Measurements from ENCODE around the gene TP53AIP1. TPM values are rescaled to one million over a fixed set of nuclear protein-coding genes. Genes with fewer than 3 reads are reported as not detected.

TP53AIP1 gene
- total RNA-seq, 1 donor from 2014 or later, result not detected

GRCh38 chr11:128929468-128929867, 13.2 kb downstream of the TP53AIP1 start:
- Mint-ChIP-seq H3K27me3 (ENCODE audit: insufficient read depth, low read depth) (peaks cover 33% of the 10 kb centered on the region), H3K9me3 (no peaks in the 10 kb centered on the region), H3K27ac (peak overlapping the region; percentile 78), H3K4me3 (no peak overlapping the region), H3K36me3 (no peaks in the 10 kb centered on the region), H3K4me1 (peaks cover 64% of the 10 kb centered on the region)
- no peak overlapping the region for H3K4me3 ChIP-seq
- H3K79me2 ChIP-seq (ENCODE audit: low read depth), result no peaks in the 10 kb centered on the region
- H3K36me3 ChIP-seq, result no peaks in the 10 kb centered on the region
- no peak overlapping the region for H3K27ac ChIP-seq
- H3F3A ChIP-seq (ENCODE audit: low read depth), result no peaks in the 10 kb centered on the region
- no peaks in the 10 kb centered on the region for H3K9me3 ChIP-seq (ENCODE audit: low read depth)
- H3K4me1 ChIP-seq, result peaks cover 20% of the 10 kb centered on the region
- H4K20me1 ChIP-seq (ENCODE audit: low read depth), result no peaks in the 10 kb centered on the region
- peaks cover 33% of the 10 kb centered on the region for H3K27me3 ChIP-seq
- H3K4me2 ChIP-seq, result no peak overlapping the region
- TF ChIP-seq EZH2 (IDR thresholded peaks at IDR 0.05), result no peak
- TF ChIP-seq EZH2phosphoT487 (IDR thresholded peaks at IDR 0.05), result no peak
- TF ChIP-seq CTCF (IDR thresholded peaks at IDR 0.05), result no peak
- H3K9ac ChIP-seq, result no peak overlapping the region
- no peak for DNase-seq (ENCODE audit: low spot score)
- no peak overlapping the region for H2AFZ ChIP-seq (replicated peaks)

- Histone ChIP-seq H3K4me3 (no peak overlapping the region), H3K79me2 (ENCODE audit: low read depth) (no peaks in the 10 kb centered on the region), H3K36me3 (no peaks in the 10 kb centered on the region), H3K9ac (no peak overlapping the region), H4K20me1 (ENCODE audit: low read depth) (no peaks in the 10 kb centered on the region), H3K27me3 (peaks cover 33% of the 10 kb centered on the region), H3K27ac (no peak overlapping the region), H3K4me1 (peaks cover 20% of the 10 kb centered on the region), H3F3A (ENCODE audit: low read depth) (no peaks in the 10 kb centered on the region), H2AFZ (replicated peaks) (no peak overlapping the region), H3K4me2 (no peak overlapping the region), H3K9me3 (ENCODE audit: low read depth) (no peaks in the 10 kb centered on the region)
- no peaks in the 10 kb centered on the region for H3K9me3 Mint-ChIP-seq
- TF ChIP-seq EZH2 (IDR thresholded peaks at IDR 0.05) (no peak), CTCF (IDR thresholded peaks at IDR 0.05) (no peak), EZH2phosphoT487 (IDR thresholded peaks at IDR 0.05) (no peak)
- H3K27me3 Mint-ChIP-seq (ENCODE audit: insufficient read depth, low read depth), result peaks cover 41% of the 10 kb centered on the region
- H3K4me3 Mint-ChIP-seq, result no peak overlapping the region
- no peak for DNase-seq (ENCODE audit: low spot score)
- peaks cover 67% of the 10 kb centered on the region for H3K4me1 Mint-ChIP-seq
- H3K27ac Mint-ChIP-seq, result no peak overlapping the region
- no peaks in the 10 kb centered on the region for H3K36me3 Mint-ChIP-seq
Observed at GRCh38 chr11:128928400-128928799, 14.3 kb downstream of the TP53AIP1 start.

- Histone ChIP-seq H2AFZ (replicated peaks) (peak overlapping the region; percentile 45), H3K27ac (no peak overlapping the region), H3K79me2 (ENCODE audit: low read depth) (no peaks in the 10 kb centered on the region), H3K4me3 (no peak overlapping the region), H3K9me3 (ENCODE audit: low read depth) (no peaks in the 10 kb centered on the region), H3K4me2 (no peak overlapping the region), H4K20me1 (ENCODE audit: low read depth) (no peaks in the 10 kb centered on the region), H3K9ac (no peak overlapping the region), H3K4me1 (peaks cover 20% of the 10 kb centered on the region), H3F3A (ENCODE audit: low read depth) (no peaks in the 10 kb centered on the region), H3K27me3 (peaks cover 33% of the 10 kb centered on the region), H3K36me3 (no peaks in the 10 kb centered on the region)
- Mint-ChIP-seq H3K27ac (no peak overlapping the region), H3K36me3 (no peaks in the 10 kb centered on the region), H3K27me3 (ENCODE audit: insufficient read depth, low read depth) (peaks cover 41% of the 10 kb centered on the region), H3K4me3 (no peak overlapping the region), H3K9me3 (no peaks in the 10 kb centered on the region), H3K4me1 (peaks cover 67% of the 10 kb centered on the region)
- DNase-seq (ENCODE audit: low spot score), result no peak
- no peak for TF ChIP-seq EZH2phosphoT487 (IDR thresholded peaks at IDR 0.05)
- no peak for TF ChIP-seq EZH2 (IDR thresholded peaks at IDR 0.05)
- no peak for TF ChIP-seq CTCF (IDR thresholded peaks at IDR 0.05)
Observed at GRCh38 chr11:128927683-128928336, 14.9 kb downstream of the TP53AIP1 start.
